ENCODE results near the gene ABTB2. TPM values are rescaled to one million over a fixed set of nuclear protein-coding genes. Genes with fewer than 3 reads are reported as not detected.

Gene ABTB2
- total RNA-seq, 6 experiments from 2014 or later, result 6.0 to 14.9 (median 10.0) TPM

DNA sequence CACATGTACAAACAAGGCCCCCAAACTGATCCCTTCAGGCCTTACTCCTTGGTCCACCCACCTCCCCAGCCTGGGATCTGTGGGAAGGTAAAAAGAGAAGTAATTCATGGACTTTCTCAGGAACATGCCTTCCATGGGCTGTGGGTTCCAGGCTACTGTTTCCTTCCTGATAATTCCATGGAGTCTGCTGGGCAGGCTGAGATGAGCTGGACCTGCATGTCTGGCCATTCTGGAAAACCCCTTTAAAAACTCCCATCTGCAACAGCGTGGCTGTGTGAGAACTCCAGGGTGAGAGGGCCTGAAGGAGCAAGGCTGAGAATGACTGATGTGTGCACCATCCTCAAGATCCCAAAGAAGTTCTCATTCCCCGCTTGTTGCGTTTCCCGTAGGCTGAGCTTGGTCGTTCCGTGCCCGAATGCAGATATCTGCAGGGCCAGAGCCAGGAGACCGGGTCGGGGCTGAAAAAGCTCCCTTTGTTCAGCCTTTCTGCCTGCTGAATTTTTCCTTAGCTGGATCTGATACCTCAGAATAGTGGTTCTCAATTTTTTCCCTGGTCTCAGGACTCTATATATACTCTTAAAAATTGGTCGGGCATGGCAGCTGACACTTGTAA lies 179.5 kb downstream of the ABTB2 start:
- no peak for ATAC-seq
- 100% methylated on average over 1 of the region's 10 CpGs for WGBS (ENCODE audit: insufficient coverage, low coverage, low lambda C conversion rate, missing lambda C conversion rate)
- intact Hi-C loops (cut with DNase I), result loop anchor here in 1 of 2 donors (5.0 kb wide), 1 partner anchor 169 kb away; no protein-coding TSS in a partner anchor
- Histone ChIP-seq H3K4me1 (peaks cover 0 to 7% (median 0%) of the 10 kb centered on the region in 4 donors), H3K27ac (no peak overlapping the region), H3K27me3 (no peaks in the 10 kb centered on the region), H3K36me3 (no peaks in the 10 kb centered on the region), H3K4me3 (no peak overlapping the region), H3K9me3 (no peaks in the 10 kb centered on the region)
- TF ChIP-seq, protein P1, sequence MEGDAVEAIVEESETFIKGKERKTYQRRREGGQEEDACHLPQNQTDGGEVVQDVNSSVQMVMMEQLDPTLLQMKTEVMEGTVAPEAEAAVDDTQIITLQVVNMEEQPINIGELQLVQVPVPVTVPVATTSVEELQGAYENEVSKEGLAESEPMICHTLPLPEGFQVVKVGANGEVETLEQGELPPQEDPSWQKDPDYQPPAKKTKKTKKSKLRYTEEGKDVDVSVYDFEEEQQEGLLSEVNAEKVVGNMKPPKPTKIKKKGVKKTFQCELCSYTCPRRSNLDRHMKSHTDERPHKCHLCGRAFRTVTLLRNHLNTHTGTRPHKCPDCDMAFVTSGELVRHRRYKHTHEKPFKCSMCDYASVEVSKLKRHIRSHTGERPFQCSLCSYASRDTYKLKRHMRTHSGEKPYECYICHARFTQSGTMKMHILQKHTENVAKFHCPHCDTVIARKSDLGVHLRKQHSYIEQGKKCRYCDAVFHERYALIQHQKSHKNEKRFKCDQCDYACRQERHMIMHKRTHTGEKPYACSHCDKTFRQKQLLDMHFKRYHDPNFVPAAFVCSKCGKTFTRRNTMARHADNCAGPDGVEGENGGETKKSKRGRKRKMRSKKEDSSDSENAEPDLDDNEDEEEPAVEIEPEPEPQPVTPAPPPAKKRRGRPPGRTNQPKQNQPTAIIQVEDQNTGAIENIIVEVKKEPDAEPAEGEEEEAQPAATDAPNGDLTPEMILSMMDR (IDR thresholded peaks at IDR 0.05), result no peak
- no peak for TF ChIP-seq POLR2A (IDR thresholded peaks at IDR 0.05)
- DNase-seq, result no peak

DNA sequence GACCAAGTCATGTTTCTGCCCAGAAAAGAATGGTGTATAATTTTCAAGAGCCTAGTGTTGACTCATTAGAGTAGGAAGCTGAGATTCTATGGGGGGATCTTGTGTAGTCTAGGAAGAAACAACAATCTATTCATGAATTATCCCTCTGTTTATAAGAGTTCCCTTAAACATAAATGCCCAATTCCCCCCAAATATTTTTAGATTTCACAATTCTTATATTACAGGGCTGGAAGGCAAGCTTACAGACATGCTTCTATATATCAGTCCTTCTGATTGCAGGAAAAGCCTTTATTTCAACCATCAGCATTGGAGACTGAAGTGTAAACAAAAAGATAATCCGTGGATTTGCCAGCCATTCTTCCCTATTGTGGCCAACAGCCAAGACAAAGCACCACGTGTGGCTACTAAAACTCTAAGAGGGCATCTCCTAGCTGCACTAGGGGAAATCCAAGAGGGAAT lies 181.0 kb downstream of the ABTB2 start:
- Histone ChIP-seq H3K27ac (no peak overlapping the region), H3K4me1 (peaks cover 0 to 6% (median 0%) of the 10 kb centered on the region in 4 donors), H3K9me3 (no peaks in the 10 kb centered on the region), H3K27me3 (no peaks in the 10 kb centered on the region), H3K4me3 (no peak overlapping the region), H3K36me3 (no peaks in the 10 kb centered on the region)
- DNase-seq (no peak), ATAC-seq (peak in 3 of 4 donors; percentile 17 to 23 (median 20))
- TF ChIP-seq, protein P1 (IDR thresholded peaks at IDR 0.05), result no peak
- TF ChIP-seq POLR2A (IDR thresholded peaks at IDR 0.05), result no peak
- 18% methylated on average over 2 of the region's 2 CpGs for WGBS (ENCODE audit: insufficient coverage, low coverage, low lambda C conversion rate, missing lambda C conversion rate)
- intact Hi-C loops (cut with DNase I), result loop anchor here in 1 of 2 donors (5.0 kb wide), 1 partner anchor 171 kb away; no protein-coding TSS in a partner anchor

DNA sequence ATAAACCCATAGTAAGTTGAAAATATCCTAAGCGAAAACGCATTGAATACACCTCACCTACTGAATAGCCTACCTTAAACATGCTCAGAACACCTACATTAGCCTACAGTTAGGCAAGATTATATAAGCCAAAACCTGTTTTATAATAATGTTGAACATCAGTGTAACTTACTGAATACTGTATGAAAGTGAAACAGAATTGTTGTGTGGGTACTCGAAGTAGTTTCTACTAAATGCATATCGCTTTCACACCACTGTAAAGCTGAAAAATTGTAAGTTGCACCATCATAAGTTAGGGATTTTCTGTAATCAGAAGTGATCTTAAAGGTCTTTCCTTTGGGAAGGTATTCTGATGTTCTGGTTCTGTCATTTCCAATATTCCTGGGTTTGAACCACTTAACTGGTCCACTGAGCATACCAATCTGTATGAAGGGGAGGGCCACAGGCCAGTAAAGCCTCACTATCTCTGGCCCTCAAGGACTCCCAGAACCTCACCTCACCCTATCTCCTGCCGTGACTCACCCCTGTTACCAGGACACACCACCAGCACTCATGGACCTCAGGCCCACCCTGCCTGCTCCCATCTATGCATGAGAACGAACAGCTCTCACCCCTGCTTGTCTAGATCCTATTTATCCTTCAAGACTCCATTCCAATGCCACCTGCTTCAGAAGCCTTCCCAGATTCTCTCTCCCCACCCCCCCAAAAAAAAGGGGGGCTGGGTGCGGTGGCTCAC lies 182.4 kb downstream of the ABTB2 start:
- intact Hi-C loops (cut with DNase I), result loop anchor here in 1 of 2 donors (5.0 kb wide), 1 partner anchor 172 kb away; no protein-coding TSS in a partner anchor
- Histone ChIP-seq H3K4me1 (peaks cover 0 to 6% (median 0%) of the 10 kb centered on the region in 4 donors), H3K9me3 (no peaks in the 10 kb centered on the region), H3K27ac (no peak overlapping the region), H3K4me3 (no peak overlapping the region), H3K27me3 (no peaks in the 10 kb centered on the region), H3K36me3 (peaks cover 0 to 7% (median 2%) of the 10 kb centered on the region in 4 donors)
- no peak for TF ChIP-seq POLR2A (IDR thresholded peaks at IDR 0.05)
- TF ChIP-seq, protein P1 (IDR thresholded peaks at IDR 0.05), result no peak
- no peak for ATAC-seq
- no peak for DNase-seq
- 84% methylated on average over 6 of the region's 7 CpGs for WGBS (ENCODE audit: insufficient coverage, low coverage, low lambda C conversion rate, missing lambda C conversion rate)

DNA sequence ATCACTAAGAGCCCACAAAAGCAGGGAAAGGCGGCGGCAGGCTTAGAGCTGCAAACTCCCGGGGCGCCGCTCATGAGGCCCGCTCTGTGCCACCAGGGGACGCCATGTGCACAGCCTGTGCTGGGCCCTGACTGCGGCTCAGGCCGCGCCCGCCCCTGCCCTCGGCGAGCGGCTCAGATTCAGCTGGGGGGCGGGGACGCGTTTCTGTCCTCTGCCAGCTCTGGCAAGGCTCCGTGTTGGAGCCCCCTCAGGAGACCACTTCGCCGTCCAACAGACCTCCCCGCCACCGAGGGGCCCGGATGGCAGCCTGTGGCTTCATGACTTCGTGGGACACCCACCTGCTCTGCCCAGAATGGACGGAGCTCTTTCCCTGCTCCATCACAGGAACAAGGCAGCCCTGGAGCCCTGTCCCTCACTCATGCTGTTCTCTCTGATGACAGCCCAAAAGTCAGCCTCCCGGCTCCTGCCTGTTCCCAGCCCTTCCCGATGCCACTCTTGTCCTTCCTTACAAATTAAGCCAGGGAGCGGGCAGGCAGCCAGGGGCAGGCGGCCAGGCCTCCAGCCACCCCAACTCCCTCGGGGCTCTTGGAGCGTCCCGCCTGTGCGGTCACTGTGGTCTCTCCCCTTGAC lies 183.3 kb downstream of the ABTB2 start:
- ATAC-seq, result peak; percentile 99
- Histone ChIP-seq H3K9me3 (no peaks in the 10 kb centered on the region), H3K27ac (peak overlapping the region in 1 of 3 donors; percentile 1), H3K36me3 (peaks cover 0 to 9% (median 4%) of the 10 kb centered on the region in 4 donors), H3K4me1 (peaks cover 0 to 6% (median 0%) of the 10 kb centered on the region in 4 donors), H3K4me3 (peak overlapping the region in 2 of 3 donors; percentile 9 to 12), H3K27me3 (no peaks in the 10 kb centered on the region)
- intact Hi-C loops (cut with DNase I), result loop anchor here in 1 of 2 donors (5.0 kb wide), 2 partner anchors 173 to 183 kb away; partner anchors contain the start of gene ABTB2
- WGBS (ENCODE audit: insufficient coverage, low coverage, low lambda C conversion rate, missing lambda C conversion rate), result 47% methylated on average over 7 of the region's 33 CpGs
- peak; percentile 85 to 87 (median 86) for DNase-seq
- no peak for TF ChIP-seq POLR2A (IDR thresholded peaks at IDR 0.05)
- TF ChIP-seq, protein P1 (IDR thresholded peaks at IDR 0.05), result peak; percentile 88 to 98 (median 90)

Measured in right lobe of liver (tissue), 6 donors.